H1 (cell line): ENCODE data around the gene PCTP. TPM values are rescaled to one million over a fixed set of nuclear protein-coding genes. Genes with fewer than 3 reads are reported as not detected.

ENCODE experiments used
- ATF2 ChIP-seq: IDR thresholded peaks from 2 replicates; pipeline ENCODE4 v1.6.1; 2012; ENCODE audit warnings: low read length, inconsistent platforms
- CHD7 ChIP-seq: fragments of 300-600 bp; sonication (generic); IDR thresholded peaks from 2 replicates; pipeline ENCODE4 v1.7.1; 2012; ENCODE audit warnings: low read length, moderate library complexity, mild to moderate bottlenecking, inconsistent platforms; ENCODE audit not compliant: insufficient replicate concordance
- polyA plus RNA-seq, 7 experiments: library from polyadenylated mRNA; depleted of rRNA in 3 of 7; stranded (reverse) in 5 of 7; unstranded in 2 of 7; fragments of >200 nt in 5 of 7; fragments of 200-250 nt in 2 of 7; gene quantifications; 1 replicate in 5 of 7; 2 replicates in 1 of 7; 4 replicates in 1 of 7; pipeline versions ENCODE4 v1.2.1 to v1.2.3, GENCODE V29; 2011 to 2013; ENCODE audit warnings: missing spikeins in 2 of 7, mixed read lengths in 2 of 7
- total RNA-seq: library from RNA; stranded (reverse); fragmentation: NEBNext Ultra II Directional; extraction: Animal tissue kit (Norgen Biotek cat#: 25700); gene quantifications from 2 replicates; pipeline ENCODE4 v1.2.1, GENCODE V29; 2021

PCTP gene
- total and polyA plus RNA-seq, 2 of the 8 experiments (the other 6 are each of a cell fraction or from before 2014, with no cell fraction given): 14.1 to 14.6 TPM

GRCh38 chr17:55813944-55814343 is 63.1 kb downstream of the PCTP start (continued):
- TF ChIP-seq ATF2: no peak
- no peak for TF ChIP-seq CHD7
